GM12872 (cell line): ENCODE data around the gene FOXO1.
A peak's percentile ranks its signal among the peaks of the same experiment; 100 is the strongest.

Experiments
- CTCF ChIP-seq: IDR thresholded peaks from 3 replicates; pipeline ENCODE4 v1.5.1; 2011; ENCODE audit warnings: low read depth, mild to moderate bottlenecking, low read length, moderate library complexity; ENCODE audit not compliant: insufficient read depth

Gene FOXO1

DNA sequence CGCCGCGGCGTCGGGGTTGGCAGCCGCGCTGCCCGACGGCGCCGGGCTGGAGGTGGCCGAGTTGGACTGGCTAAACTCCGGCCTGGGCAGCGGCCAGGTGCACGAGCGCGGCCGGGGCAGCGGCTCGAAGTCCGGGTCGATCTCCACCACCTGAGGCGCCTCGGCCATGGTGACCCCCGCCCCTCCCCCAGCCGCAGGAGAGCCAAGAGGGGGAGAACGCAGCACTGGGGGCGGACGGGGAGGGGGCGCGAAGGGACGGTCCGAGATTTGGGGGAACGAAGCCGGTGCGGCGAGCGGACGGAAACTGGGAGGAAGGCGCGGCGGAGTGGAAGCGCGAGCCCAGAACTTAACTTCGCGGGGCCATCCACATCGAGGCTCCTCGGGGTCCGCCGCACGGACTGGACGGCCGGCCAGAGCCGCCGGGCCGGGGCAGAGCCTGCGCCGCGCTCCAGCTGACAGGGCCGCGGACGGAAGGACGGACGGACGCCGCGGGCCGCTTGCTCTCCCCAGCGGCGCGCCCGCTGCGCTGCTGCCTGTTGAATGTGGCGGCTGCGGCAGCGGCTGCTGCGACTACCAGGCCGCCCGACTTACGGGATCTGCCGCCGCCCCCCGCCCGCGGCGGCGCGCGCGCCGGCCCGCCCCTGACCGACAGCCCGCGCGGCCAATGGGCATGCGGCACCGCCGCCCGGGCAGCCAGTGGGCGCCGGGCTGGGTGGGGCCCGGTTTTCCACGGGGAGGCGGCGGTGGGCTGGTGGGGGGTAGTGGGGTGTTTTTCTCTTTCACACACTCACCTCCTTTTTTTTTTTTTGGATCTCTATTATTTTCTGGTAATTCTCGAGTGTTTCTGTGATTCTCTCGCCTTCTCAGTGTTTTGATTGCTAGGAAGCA is at the start of gene FOXO1:
FOXO1 (minus strand) TSS at position 597 of the 888 bp plus-strand sequence; CDS start at position 168, 429 bp downstream.
- TF ChIP-seq CTCF: no peak

GRCh38 chr13:40706439-40706838 is 40.0 kb upstream of the FOXO1 start:
- TF ChIP-seq CTCF: no peak

DNA sequence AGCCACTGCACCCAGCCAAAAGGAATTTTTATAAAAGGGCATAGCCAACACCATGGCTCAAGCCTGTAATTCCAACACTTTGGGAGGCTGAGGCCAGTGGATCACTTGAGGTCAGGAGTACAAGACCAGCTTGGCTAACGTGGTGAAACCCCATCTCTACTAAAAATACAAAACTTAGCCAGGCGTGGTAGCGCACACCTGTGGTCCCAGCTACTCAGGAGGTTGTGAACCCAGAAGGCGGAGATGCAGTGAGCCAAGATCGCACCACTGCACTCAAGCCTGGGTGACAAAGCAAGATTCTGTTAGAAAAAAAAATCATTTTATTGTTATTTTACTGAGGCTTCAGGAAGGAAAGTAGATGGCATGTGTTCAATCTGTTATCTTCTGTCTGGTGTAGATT is 31.3 kb upstream of the FOXO1 start:
- TF ChIP-seq CTCF: no peak

DNA sequence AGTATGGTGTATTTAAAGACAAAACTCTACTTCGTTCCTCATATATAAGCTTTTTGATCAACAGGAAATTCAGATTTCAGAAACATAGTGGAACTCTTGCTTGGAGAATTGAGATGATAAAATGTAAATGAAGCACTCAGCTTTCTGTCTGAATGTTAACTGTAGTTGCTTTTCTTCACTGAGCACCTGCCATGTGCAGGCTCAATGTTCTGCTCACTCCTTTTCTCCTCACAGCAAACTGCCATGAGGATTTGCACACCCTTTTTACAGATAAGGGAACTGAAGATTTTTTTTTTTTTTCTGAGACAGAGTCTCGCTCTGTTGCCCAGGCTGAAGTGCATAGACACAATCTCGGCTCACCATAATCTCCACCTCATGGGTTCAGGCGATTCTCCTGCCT is 28.0 kb upstream of the FOXO1 start:
- no peak for TF ChIP-seq CTCF

DNA sequence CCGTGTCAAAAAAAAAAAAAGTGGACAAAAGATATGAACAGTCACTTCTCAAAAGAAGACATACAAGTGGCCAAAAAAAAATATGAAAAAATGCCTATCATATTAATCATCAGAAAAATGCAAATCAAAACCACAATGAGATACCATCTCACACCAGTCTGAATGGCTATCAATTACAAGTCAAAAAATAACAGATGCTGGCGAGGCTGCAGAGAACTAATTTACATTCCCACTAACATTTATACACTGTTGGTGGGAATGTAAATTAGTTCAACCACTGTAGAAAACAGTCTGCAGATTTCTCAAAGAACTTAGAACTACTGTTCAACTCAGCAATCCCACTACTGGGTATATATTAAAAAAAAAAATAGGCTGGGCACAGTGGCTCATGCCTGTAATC is 26.5 kb upstream of the FOXO1 start:
- TF ChIP-seq CTCF: no peak

DNA sequence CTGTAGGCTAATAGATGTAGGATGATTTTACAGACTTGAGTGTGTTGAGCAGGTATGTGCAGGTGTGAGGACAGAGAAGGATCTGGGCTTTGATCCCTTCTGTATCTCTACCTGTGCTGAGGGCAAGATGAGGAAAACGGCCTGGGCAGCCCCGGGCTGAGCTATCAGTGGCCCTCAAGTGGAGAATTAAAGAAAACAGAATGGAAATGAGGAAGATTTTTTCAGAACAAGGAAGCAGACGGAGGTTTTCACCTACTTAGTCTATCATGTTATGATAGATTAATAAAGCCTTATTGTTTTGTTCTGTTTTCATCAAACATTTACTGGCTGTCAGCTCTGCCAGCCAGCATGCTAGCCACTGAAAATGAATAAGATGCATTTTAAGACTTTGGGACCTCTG is 22.3 kb upstream of the FOXO1 start:
- no peak for TF ChIP-seq CTCF

GRCh38 chr13:40682449-40683240 is 16.2 kb upstream of the FOXO1 start:
- TF ChIP-seq CTCF: peak; percentile 20; the same call in 2 of the 3 replicates
